Vagina (tissue), 2 donors: ENCODE results near the gene NCOA3. TPM values are rescaled to one million over a fixed set of nuclear protein-coding genes. Genes with fewer than 3 reads are reported as not detected.

ENCODE experiments used
- DNase-seq, 2 donors: peaks; one replicate each; pipeline ENCODE4 v3.0.0-alpha.2; 2017; ENCODE audit errors: extremely low spot score in 2 of 2
- H3K27ac ChIP-seq: fragments of 200-600 bp; sonication (generic); one replicate; pipeline ENCODE4 v1.5.1; 2019
- H3K27me3 ChIP-seq: fragments of 200-600 bp; sonication (generic); one replicate; pipeline ENCODE4 v1.5.1; 2019
- H3K36me3 ChIP-seq, 2 donors: fragments of 200-600 bp; sonication (generic); one replicate each; pipeline ENCODE4 v1.5.1; 2017 to 2019
- H3K4me1 ChIP-seq: fragments of 200-600 bp; sonication (generic); one replicate; pipeline ENCODE4 v1.5.1; 2019
- H3K4me3 ChIP-seq, 2 donors: fragments of 200-600 bp; sonication (generic); 1 replicate in 1 of 2; 2 replicates in 1 of 2; pipeline ENCODE4 v1.5.1; 2016 to 2019
- H3K9me3 ChIP-seq: fragments of 200-600 bp; sonication (generic); one replicate; pipeline ENCODE4 v1.5.1; 2019
- POLR2A ChIP-seq, 2 donors: fragments of 450-650 bp; IDR thresholded peaks; one replicate each; pipeline ENCODE4 v1.6.1; 2017; ENCODE audit warnings: antibody characterized with exemption in 2 of 2, mild to moderate bottlenecking in 2 of 2, moderate library complexity in 2 of 2
- POLR2AphosphoS5 ChIP-seq, 2 donors: sonication (generic); formaldehyde crosslinking; IDR thresholded peaks; one replicate each; pipeline ENCODE4 v1.9.0; 2017; ENCODE audit warnings: antibody characterized with exemption in 2 of 2, mild to moderate bottlenecking in 2 of 2, low read depth in 1 of 2; ENCODE audit not compliant: insufficient read depth in 1 of 2
- intact Hi-C: fragments of 100-400 bp; cut with DNase I; formaldehyde crosslinking; loops from one replicate; pipeline ENCODE4 v1.15.1; 2023
- total RNA-seq: library from RNA; depleted of rRNA; stranded (reverse); fragments of >200 nt; gene quantifications from one replicate; pipeline ENCODE4 v1.2.3, GENCODE V29; 2016
- TF ChIP-seq, protein P1 (sequence below), 3 experiments: fragments of 450-650 bp in 2 of 3; fragments of 200-600 bp in 1 of 3; sonication (generic) in 1 of 3; IDR thresholded peaks; one replicate each; pipeline ENCODE4 v1.5.1; 2017 to 2019; ENCODE audit warnings: antibody characterized with exemption in 3 of 3, mild to moderate bottlenecking in 2 of 3, moderate library complexity in 2 of 3

Gene NCOA3
- total RNA-seq, 1 donor from 2014 or later, result 47.1 TPM

GRCh38 chr20:47532002-47532401 lies 30.3 kb downstream of the NCOA3 start:
- Histone ChIP-seq H3K36me3 (no peaks in the 10 kb centered on the region), H3K4me3 (no peak overlapping the region), H3K9me3 (no peaks in the 10 kb centered on the region), H3K27me3 (no peaks in the 10 kb centered on the region), H3K4me1 (peaks cover 9% of the 10 kb centered on the region), H3K27ac (no peak overlapping the region)
- intact Hi-C loops, result no loop called here
- TF ChIP-seq POLR2AphosphoS5 (IDR thresholded peaks at IDR 0.05; ENCODE audit: insufficient read depth in 1 of 2, low read depth in 1 of 2) (no peak), POLR2A (IDR thresholded peaks at IDR 0.05) (no peak)
- TF ChIP-seq, protein P1, sequence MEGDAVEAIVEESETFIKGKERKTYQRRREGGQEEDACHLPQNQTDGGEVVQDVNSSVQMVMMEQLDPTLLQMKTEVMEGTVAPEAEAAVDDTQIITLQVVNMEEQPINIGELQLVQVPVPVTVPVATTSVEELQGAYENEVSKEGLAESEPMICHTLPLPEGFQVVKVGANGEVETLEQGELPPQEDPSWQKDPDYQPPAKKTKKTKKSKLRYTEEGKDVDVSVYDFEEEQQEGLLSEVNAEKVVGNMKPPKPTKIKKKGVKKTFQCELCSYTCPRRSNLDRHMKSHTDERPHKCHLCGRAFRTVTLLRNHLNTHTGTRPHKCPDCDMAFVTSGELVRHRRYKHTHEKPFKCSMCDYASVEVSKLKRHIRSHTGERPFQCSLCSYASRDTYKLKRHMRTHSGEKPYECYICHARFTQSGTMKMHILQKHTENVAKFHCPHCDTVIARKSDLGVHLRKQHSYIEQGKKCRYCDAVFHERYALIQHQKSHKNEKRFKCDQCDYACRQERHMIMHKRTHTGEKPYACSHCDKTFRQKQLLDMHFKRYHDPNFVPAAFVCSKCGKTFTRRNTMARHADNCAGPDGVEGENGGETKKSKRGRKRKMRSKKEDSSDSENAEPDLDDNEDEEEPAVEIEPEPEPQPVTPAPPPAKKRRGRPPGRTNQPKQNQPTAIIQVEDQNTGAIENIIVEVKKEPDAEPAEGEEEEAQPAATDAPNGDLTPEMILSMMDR (IDR thresholded peaks at IDR 0.05), result no peak
- no peak for DNase-seq

DNA sequence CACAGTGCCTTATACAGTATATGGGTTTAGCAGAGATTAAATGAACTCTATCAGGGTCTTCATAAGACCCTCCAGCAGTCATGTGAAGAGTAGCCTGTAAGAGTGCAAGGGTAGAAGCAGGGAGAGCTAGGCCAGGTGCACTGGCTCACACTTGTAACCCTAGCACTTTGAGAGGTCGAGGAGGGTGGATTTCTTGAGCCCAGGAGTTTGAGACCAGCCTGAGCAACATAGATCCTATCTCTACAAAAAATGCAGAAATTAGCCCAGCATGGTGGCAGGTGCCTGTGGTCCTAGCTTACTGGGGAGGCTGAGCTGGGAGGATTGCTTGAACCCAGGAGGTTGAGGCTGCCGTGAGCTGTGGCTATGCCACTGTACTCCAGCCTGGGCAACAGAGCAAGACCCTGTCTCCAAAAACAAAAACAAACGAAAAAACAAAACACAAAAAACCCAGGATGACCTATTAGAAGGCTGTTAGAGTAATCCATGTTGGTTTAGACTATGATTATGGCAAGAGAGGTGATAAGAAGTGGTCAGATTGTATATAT lies 31.9 kb downstream of the NCOA3 start:
- Histone ChIP-seq H3K36me3 (no peaks in the 10 kb centered on the region), H3K27me3 (no peaks in the 10 kb centered on the region), H3K4me1 (peaks cover 9% of the 10 kb centered on the region), H3K9me3 (no peaks in the 10 kb centered on the region), H3K4me3 (no peak overlapping the region), H3K27ac (no peak overlapping the region)
- TF ChIP-seq POLR2AphosphoS5 (IDR thresholded peaks at IDR 0.05; ENCODE audit: insufficient read depth in 1 of 2, low read depth in 1 of 2) (no peak), POLR2A (IDR thresholded peaks at IDR 0.05) (no peak)
- TF ChIP-seq, protein P1 (IDR thresholded peaks at IDR 0.05), result no peak
- no peak for DNase-seq
- intact Hi-C loops, result no loop called here

DNA sequence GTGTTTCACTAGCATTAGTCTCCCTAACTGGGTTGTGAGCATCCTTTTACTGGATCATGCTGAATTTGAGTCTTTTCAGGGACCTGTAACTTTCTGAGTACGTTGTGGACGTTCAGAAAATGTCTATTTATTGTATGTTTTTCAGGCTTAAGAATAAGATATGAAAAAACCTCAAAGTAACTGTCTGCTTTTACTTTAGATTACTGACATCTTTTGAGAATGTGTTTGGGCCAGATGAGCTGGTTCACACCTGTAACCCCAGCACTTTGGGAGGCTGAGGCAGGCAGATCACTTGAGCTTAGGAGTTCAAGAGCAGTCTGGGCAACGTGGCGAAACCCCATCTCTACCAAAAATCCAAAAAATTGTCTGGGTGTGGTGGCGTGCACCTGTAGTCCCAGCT lies 32.7 kb downstream of the NCOA3 start:
- intact Hi-C loops, result no loop called here
- TF ChIP-seq, protein P1 (IDR thresholded peaks at IDR 0.05), result no peak
- TF ChIP-seq POLR2AphosphoS5 (IDR thresholded peaks at IDR 0.05; ENCODE audit: insufficient read depth in 1 of 2, low read depth in 1 of 2) (no peak), POLR2A (IDR thresholded peaks at IDR 0.05) (no peak)
- no peak overlapping the region for H3K4me3 ChIP-seq
- H3K27me3 ChIP-seq, result no peaks in the 10 kb centered on the region
- no peak for DNase-seq
- no peaks in the 10 kb centered on the region for H3K36me3 ChIP-seq
- H3K27ac ChIP-seq, result no peak overlapping the region
- H3K9me3 ChIP-seq, result no peaks in the 10 kb centered on the region
- peaks cover 6% of the 10 kb centered on the region for H3K4me1 ChIP-seq

GRCh38 chr20:47535088-47535487 lies 33.4 kb downstream of the NCOA3 start:
- no peaks in the 10 kb centered on the region for H3K4me1 ChIP-seq
- H3K9me3 ChIP-seq, result no peaks in the 10 kb centered on the region
- no peaks in the 10 kb centered on the region for H3K27me3 ChIP-seq
- H3K36me3 ChIP-seq, result no peaks in the 10 kb centered on the region
- no peak overlapping the region for H3K27ac ChIP-seq
- H3K4me3 ChIP-seq, result no peak overlapping the region
- no peak for DNase-seq
- TF ChIP-seq, protein P1 (IDR thresholded peaks at IDR 0.05), result no peak
- TF ChIP-seq POLR2A (IDR thresholded peaks at IDR 0.05) (no peak), POLR2AphosphoS5 (IDR thresholded peaks at IDR 0.05; ENCODE audit: insufficient read depth in 1 of 2, low read depth in 1 of 2) (no peak)
- intact Hi-C loops, result no loop called here

DNA sequence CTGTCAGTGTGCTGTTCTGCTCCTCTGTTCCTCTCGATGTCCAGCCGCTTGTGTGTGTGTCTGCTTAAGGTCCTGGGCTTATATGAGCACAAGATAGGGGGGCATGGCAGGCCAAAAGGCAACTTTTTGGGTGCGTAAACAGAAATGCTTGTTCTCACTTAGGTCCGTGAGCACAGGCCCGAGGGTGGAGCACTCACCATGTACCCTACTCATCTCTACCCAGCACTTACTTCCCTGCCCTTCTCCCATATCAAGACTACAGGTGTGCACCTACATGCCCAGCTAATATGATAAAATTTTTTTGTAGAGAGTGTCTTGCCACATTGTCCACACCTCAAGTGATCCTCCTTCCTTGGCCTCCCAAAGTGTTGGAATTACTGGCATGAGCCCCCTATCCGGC lies 34.3 kb downstream of the NCOA3 start:
- Histone ChIP-seq H3K27me3 (no peaks in the 10 kb centered on the region), H3K9me3 (no peaks in the 10 kb centered on the region), H3K4me3 (no peak overlapping the region), H3K36me3 (no peaks in the 10 kb centered on the region), H3K4me1 (no peaks in the 10 kb centered on the region), H3K27ac (no peak overlapping the region)
- TF ChIP-seq POLR2AphosphoS5 (IDR thresholded peaks at IDR 0.05; ENCODE audit: insufficient read depth in 1 of 2, low read depth in 1 of 2) (no peak), POLR2A (IDR thresholded peaks at IDR 0.05) (no peak)
- TF ChIP-seq, protein P1 (IDR thresholded peaks at IDR 0.05), result no peak
- intact Hi-C loops, result no loop called here
- no peak for DNase-seq
